H1 (cell line): ENCODE data around the gene TMEM161A. TPM values are rescaled to one million over a fixed set of nuclear protein-coding genes. Genes with fewer than 3 reads are reported as not detected.

Experiments used
- HDAC6 ChIP-seq: IDR thresholded peaks from one replicate; pipeline ENCODE4 v1.7.1; 2012; ENCODE audit warnings: low read depth, mild to moderate bottlenecking, inconsistent platforms, low read length, moderate library complexity
- KDM5A ChIP-seq: fragments of 200-600 bp; IDR thresholded peaks from 2 replicates; pipeline ENCODE4 v1.7.1; 2012; ENCODE audit warnings: mild to moderate bottlenecking, low read length, inconsistent platforms, mixed read lengths
- POU5F1 ChIP-seq: IDR thresholded peaks from 2 replicates; pipeline ENCODE4 v1.6.1; 2011; ENCODE audit warnings: low read depth, mild to moderate bottlenecking, low read length, moderate library complexity
- RBBP5 ChIP-seq: IDR thresholded peaks from 2 replicates; pipeline ENCODE4 v1.7.1; 2012; ENCODE audit warnings: low read depth, mild to moderate bottlenecking, inconsistent platforms, low read length, moderate library complexity, borderline replicate concordance
- RNF2 ChIP-seq: fragments of 200-900, 300-1000 bp; sonication (generic); IDR thresholded peaks from 2 replicates; pipeline ENCODE4 v1.7.1; 2016; ENCODE audit warnings: borderline replicate concordance, low read depth, mild to moderate bottlenecking, antibody characterized with exemption, low read length; ENCODE audit not compliant: poor library complexity, severe bottlenecking; ENCODE audit errors: missing control alignments
- SP2 ChIP-seq: IDR thresholded peaks from 2 replicates; pipeline ENCODE4 v1.6.1; 2012; ENCODE audit warnings: mild to moderate bottlenecking, low read length, inconsistent platforms
- SRF ChIP-seq: IDR thresholded peaks from 2 replicates; pipeline ENCODE4 v1.6.1; 2011; ENCODE audit warnings: mild to moderate bottlenecking, low read depth, low read length, moderate library complexity
- polyA plus RNA-seq, 7 experiments: library from polyadenylated mRNA; depleted of rRNA in 3 of 7; stranded (reverse) in 5 of 7; unstranded in 2 of 7; fragments of >200 nt in 5 of 7; fragments of 200-250 nt in 2 of 7; gene quantifications; 1 replicate in 5 of 7; 2 replicates in 1 of 7; 4 replicates in 1 of 7; pipeline versions ENCODE4 v1.2.1 to v1.2.3, GENCODE V29; 2011 to 2013; ENCODE audit warnings: missing spikeins in 2 of 7, mixed read lengths in 2 of 7
- total RNA-seq: library from RNA; stranded (reverse); fragmentation: NEBNext Ultra II Directional; extraction: Animal tissue kit (Norgen Biotek cat#: 25700); gene quantifications from 2 replicates; pipeline ENCODE4 v1.2.1, GENCODE V29; 2021
- TF ChIP-seq, protein P1 (sequence below): fragments of 300-600 bp; sonication (generic); IDR thresholded peaks from 2 replicates; pipeline ENCODE4 v1.7.1; 2012; ENCODE audit warnings: low read length, moderate library complexity, mild to moderate bottlenecking, inconsistent platforms; ENCODE audit not compliant: insufficient replicate concordance
- TF ChIP-seq, protein P2 (sequence below): IDR thresholded peaks from 2 replicates; pipeline ENCODE4 v1.6.1; 2012; ENCODE audit warnings: inconsistent platforms
- TF ChIP-seq, protein P3 (sequence below): IDR thresholded peaks from 2 replicates; pipeline ENCODE4 v1.6.1; 2012; ENCODE audit warnings: inconsistent platforms

The TMEM161A gene
- total and polyA plus RNA-seq, 2 of the 8 experiments (the other 6 are each of a cell fraction or from before 2014, with no cell fraction given): 47.8 to 103 TPM

DNA sequence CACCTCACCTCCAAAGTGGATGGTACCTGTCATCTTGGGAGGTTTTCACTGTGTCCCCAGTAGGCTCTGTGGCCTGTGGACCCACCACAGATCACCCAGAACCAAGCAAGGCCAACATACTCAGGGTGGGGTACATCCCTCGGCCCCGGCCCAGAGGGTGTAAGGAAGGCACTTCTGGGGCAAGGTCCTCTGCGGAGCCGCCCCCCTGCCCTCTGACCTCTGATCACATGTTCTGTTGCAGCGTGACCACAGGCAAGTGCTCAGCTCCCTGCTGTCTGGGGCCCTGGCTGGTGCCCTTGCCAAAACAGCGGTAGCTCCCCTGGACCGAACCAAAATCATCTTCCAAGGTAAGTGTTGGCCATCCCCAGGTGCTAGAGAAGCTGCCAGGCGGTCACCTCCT, 36.7 kb downstream of the TMEM161A start (continued):
- TF ChIP-seq, protein P1, sequence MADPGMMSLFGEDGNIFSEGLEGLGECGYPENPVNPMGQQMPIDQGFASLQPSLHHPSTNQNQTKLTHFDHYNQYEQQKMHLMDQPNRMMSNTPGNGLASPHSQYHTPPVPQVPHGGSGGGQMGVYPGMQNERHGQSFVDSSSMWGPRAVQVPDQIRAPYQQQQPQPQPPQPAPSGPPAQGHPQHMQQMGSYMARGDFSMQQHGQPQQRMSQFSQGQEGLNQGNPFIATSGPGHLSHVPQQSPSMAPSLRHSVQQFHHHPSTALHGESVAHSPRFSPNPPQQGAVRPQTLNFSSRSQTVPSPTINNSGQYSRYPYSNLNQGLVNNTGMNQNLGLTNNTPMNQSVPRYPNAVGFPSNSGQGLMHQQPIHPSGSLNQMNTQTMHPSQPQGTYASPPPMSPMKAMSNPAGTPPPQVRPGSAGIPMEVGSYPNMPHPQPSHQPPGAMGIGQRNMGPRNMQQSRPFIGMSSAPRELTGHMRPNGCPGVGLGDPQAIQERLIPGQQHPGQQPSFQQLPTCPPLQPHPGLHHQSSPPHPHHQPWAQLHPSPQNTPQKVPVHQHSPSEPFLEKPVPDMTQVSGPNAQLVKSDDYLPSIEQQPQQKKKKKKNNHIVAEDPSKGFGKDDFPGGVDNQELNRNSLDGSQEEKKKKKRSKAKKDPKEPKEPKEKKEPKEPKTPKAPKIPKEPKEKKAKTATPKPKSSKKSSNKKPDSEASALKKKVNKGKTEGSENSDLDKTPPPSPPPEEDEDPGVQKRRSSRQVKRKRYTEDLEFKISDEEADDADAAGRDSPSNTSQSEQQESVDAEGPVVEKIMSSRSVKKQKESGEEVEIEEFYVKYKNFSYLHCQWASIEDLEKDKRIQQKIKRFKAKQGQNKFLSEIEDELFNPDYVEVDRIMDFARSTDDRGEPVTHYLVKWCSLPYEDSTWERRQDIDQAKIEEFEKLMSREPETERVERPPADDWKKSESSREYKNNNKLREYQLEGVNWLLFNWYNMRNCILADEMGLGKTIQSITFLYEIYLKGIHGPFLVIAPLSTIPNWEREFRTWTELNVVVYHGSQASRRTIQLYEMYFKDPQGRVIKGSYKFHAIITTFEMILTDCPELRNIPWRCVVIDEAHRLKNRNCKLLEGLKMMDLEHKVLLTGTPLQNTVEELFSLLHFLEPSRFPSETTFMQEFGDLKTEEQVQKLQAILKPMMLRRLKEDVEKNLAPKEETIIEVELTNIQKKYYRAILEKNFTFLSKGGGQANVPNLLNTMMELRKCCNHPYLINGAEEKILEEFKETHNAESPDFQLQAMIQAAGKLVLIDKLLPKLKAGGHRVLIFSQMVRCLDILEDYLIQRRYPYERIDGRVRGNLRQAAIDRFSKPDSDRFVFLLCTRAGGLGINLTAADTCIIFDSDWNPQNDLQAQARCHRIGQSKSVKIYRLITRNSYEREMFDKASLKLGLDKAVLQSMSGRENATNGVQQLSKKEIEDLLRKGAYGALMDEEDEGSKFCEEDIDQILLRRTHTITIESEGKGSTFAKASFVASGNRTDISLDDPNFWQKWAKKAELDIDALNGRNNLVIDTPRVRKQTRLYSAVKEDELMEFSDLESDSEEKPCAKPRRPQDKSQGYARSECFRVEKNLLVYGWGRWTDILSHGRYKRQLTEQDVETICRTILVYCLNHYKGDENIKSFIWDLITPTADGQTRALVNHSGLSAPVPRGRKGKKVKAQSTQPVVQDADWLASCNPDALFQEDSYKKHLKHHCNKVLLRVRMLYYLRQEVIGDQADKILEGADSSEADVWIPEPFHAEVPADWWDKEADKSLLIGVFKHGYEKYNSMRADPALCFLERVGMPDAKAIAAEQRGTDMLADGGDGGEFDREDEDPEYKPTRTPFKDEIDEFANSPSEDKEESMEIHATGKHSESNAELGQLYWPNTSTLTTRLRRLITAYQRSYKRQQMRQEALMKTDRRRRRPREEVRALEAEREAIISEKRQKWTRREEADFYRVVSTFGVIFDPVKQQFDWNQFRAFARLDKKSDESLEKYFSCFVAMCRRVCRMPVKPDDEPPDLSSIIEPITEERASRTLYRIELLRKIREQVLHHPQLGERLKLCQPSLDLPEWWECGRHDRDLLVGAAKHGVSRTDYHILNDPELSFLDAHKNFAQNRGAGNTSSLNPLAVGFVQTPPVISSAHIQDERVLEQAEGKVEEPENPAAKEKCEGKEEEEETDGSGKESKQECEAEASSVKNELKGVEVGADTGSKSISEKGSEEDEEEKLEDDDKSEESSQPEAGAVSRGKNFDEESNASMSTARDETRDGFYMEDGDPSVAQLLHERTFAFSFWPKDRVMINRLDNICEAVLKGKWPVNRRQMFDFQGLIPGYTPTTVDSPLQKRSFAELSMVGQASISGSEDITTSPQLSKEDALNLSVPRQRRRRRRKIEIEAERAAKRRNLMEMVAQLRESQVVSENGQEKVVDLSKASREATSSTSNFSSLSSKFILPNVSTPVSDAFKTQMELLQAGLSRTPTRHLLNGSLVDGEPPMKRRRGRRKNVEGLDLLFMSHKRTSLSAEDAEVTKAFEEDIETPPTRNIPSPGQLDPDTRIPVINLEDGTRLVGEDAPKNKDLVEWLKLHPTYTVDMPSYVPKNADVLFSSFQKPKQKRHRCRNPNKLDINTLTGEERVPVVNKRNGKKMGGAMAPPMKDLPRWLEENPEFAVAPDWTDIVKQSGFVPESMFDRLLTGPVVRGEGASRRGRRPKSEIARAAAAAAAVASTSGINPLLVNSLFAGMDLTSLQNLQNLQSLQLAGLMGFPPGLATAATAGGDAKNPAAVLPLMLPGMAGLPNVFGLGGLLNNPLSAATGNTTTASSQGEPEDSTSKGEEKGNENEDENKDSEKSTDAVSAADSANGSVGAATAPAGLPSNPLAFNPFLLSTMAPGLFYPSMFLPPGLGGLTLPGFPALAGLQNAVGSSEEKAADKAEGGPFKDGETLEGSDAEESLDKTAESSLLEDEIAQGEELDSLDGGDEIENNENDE: no peak
- TF ChIP-seq RNF2 (no peak), RBBP5 (no peak), SP2 (no peak), POU5F1 (no peak), HDAC6 (no peak), KDM5A (no peak), SRF (no peak)
- TF ChIP-seq, protein P2, sequence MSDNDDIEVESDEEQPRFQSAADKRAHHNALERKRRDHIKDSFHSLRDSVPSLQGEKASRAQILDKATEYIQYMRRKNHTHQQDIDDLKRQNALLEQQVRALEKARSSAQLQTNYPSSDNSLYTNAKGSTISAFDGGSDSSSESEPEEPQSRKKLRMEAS: no peak
- TF ChIP-seq, protein P3, sequence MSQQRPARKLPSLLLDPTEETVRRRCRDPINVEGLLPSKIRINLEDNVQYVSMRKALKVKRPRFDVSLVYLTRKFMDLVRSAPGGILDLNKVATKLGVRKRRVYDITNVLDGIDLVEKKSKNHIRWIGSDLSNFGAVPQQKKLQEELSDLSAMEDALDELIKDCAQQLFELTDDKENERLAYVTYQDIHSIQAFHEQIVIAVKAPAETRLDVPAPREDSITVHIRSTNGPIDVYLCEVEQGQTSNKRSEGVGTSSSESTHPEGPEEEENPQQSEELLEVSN: no peak
